Ecto neural progenitor cell (in vitro differentiated cells): ENCODE data around the gene CPA5.
A peak's percentile ranks its signal among the peaks of the same experiment; 100 is the strongest.

Source experiments
- DNase-seq: peaks from one replicate; pipeline ENCODE4 v3.0.0-alpha.2; 2018; ENCODE audit warnings: low spot score

Gene CPA5

DNA sequence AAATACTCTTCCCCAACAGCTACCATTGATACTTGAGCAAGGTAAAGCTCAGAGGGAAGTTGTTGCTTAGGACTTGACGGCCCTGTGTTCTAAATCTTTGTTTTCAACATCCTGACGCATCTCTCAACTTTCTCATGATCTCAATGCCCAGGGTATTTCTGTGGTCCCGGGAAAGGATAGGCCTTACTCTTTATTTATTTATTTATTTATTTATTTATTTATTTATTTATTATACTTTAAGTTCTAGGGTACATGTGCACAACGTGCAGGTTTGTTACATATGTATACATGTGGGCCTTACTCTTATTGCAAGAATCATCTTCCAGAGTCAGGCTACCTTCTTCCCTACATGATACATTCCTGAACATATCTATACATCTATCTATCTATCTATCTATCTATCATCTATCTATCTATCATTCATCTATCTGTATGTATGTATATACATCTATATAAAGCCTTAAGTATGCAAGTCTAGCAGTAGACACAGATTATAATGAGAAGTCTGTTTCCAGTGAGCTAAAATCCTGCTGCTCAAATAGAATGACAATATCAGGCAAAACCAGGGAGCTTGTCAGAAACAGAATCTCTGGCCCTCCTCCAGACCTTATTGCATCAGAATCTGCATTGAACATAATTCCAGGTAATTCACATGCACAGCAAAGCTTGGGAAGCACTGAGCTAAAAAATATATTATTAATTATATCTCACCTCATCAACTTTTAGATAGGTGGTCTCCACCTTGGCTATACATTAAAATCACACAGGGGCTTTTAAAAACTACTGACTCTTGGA is 12.2 kb upstream of the CPA5 start:
- no peak for DNase-seq

DNA sequence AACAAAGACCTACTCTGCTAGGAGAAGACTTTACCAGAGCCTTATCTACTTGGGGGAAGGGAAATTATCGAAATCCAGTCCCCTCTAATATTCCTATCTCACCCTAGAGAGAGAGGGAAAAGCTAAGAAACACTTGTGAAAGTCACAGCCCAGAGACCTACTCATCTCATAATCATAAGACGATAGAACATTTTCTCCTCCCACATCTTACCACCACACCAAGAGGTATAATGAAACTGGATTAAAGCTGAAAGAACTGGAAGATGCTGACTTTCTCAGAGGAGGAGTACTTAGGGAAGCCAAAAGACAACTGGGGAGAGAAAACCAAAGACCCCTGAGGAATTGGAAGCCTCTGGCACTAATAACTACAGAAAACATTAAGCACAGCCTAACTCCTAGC is 10.8 kb upstream of the CPA5 start:
- DNase-seq: no peak

DNA sequence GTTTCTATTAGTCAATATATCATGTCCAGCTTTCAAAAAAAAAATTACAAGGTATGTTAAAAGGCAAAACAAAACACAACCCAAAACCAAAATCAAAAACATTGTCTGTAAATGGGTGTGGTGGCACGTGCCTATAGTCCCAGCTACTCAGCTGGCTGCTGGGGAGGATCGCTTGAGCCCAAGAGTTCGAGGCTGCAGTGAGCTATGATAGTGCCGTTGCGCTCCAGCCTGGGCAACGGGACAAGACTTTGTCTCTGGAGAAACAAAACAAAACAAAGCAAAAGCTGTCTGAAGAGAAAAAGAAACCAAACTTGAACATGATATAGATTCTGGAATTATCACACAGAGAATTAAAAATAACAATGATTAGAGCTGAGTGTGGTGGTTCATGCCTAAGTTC is 10.3 kb upstream of the CPA5 start:
- DNase-seq: no peak

DNA sequence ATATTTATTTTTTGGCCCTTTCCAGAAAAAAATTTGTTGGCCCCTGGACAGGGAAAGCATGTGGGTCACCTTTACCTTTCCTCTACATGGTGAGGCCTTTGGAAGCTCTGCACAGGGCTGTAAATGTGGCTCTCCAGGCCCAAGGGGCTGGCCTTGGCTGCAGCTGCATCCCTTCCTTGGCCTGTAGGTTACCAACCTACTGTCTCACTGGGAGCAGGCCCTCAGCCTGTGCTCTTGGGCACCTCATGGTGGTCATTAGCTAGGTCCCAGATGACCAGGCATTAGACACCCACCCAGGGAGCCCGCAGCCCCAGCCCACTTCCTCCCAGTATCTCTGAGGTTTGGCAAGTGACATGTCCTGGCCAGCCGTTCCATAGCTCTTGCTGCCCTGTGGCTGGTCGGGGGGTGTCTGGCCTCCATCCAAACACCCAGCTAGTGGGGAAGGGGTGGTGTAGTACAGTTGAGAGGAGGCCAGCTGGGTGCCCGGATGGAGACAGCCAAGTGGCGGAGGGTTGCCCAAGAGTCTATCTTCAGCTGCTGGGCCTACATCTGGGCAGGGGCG is 7.1 kb upstream of the CPA5 start:
- no peak for DNase-seq

DNA sequence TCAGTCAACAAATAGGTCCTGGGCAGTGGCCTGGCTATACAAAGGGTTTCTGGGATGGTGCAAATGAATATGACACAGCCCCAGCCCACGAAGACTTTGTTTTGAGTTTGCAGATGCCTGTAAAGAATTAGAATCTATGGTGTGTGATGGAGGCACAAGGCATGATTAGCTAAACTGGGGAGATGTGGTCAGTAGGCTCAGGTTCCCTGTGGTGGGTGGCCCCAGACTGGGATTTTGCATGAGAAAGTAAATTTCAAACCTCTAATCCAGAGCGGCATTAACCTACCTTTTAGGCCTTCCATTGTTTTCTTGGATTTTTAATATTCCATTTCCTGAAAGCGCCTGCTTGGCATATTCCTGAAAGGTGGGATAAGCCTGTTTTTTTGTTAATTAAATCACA is 6.4 kb upstream of the CPA5 start:
- DNase-seq: no peak

DNA sequence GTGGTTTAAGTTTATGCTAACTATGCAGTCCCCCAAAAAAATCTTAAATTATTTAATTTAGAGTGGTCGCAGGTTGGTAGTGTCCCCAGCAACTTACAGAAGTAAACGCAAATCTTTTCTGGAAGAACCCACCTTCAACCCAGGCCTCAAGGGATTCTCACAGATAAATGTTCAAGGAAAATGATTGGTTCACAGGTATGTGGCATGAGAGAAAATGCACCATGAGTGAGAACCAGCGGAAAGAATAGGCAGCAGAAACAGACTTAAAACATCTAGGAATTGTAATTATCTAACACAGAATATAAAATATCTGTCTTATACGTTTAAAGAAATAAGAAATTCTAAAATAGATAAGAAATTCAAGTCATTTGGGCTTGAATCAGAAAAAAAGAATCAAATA is 2.7 kb upstream of the CPA5 start:
- no peak for DNase-seq

DNA sequence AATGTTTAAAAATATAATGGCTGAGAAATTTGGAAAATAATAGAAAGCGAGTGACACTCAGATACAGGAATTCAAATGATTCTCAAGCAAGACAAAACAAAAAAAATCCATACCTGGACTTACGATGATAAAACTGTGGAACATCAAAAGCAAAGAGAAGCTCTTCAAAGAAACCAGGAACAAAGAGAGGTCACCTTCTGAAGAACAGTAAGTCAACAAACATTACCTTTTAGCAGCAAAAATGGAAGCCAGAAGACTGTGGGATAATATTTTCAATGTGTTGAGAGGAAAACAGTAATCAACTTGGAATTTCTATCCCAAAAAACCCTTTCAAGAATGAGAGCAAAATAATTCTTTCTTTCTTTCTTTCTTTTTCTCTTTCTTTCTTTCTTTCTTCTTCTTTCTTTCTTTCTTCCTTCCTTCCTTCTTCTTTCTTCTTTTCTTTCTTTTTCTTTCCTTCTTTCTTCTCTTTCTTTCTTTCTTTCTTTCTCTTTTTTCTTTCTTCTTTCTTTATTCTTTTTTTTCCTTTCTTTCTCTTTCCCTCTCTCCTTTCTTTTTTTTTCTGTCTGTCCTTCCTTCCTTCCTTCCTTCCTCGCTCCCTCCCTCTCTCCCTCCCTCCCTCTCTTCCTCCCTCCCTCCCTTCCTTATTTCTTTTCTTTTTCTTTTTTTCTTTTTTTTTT is 1.8 kb upstream of the CPA5 start:
- DNase-seq: no peak

DNA sequence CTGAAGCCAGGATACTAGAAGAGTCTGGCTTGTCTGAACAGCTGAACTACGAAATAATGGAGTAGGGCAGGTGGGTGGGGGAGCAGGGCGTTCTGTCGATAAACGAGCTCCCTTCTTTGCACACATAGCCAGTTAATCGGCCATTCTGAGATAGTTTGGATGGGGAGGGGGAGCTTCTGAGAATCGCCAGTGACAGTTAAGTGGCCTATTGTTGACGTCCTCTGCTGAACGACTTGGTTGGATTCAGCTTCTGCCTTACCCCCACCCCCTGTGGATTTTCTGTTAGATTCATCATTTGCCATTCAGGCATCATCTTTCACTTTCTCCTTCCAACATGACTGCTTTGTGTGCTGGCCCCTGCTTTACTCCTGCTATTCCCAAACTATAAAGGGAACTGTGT is 520 bp downstream of the CPA5 start:
- no peak for DNase-seq

DNA sequence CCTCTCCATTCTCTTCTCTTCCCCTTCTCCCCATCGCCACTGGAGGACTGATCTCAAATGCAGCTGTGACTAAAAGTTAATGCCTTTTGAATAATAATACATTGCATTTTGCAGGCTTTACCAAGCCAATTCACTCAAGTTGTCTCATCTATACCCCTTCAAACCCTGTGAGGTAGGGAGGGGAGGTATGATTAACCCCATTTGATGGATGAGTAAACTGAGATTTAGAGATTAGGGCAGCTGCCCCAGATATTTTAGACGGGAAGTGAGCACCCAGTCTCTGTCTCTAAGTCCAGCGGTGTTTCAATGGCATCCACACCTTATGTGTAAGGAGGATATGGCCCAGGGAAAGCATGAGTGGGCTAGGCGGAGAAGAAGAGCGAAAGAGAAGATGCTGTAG is 1.1 kb downstream of the CPA5 start:
- DNase-seq: no peak

DNA sequence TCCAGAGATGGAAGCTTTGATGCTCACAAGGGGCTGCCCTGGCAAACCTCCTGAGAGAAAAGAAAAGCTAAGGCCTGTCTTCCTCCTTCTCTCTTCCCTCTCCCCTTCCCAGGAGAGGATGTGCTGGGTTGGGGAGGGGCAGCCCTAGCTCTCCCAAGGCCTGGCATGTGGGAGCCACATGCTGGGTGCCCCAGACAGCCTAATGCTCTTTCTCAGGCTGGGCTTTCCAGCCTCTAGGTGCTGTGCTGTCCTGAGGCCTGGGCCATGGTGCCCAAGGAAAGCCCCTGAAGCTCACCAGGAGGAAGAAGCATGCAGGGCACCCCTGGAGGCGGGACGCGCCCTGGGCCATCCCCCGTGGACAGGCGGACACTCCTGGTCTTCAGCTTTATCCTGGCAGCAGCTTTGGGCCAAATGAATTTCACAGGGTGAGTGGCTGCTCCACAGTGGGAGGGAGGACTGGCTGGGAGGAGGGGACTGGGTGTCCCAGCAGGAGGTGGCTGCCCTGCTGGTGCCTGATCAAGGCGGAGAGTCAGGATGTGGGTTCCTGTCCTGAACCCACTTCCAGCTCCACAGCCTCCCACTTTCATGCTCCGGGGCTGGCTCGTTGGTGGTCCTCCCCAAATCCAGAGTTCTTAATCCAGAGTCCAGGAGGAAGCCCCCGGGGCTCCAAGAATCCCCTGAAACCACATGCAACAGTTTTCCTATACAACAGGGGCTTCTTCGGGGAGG is 1.7 kb downstream of the CPA5 start:
- no peak for DNase-seq

DNA sequence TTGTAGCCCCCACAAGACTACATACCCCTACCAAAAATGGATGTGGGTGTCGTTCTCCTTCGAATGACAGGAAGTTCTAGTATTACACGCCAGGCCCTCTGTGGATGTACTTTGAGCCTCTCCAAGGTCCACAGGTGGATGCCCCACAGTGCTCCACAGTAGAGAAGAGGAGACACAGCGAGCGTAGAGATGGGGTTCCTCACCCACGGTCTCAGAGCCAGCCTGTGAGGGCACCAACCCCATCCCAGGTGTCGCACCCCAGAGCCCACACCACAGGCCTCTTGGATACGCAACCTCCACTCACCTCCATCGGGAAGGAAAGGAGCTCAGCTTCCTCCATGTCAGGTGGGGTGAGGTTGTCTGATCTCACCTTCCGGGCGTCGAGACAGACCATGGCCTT is 2.3 kb downstream of the CPA5 start:
- no peak for DNase-seq

DNA sequence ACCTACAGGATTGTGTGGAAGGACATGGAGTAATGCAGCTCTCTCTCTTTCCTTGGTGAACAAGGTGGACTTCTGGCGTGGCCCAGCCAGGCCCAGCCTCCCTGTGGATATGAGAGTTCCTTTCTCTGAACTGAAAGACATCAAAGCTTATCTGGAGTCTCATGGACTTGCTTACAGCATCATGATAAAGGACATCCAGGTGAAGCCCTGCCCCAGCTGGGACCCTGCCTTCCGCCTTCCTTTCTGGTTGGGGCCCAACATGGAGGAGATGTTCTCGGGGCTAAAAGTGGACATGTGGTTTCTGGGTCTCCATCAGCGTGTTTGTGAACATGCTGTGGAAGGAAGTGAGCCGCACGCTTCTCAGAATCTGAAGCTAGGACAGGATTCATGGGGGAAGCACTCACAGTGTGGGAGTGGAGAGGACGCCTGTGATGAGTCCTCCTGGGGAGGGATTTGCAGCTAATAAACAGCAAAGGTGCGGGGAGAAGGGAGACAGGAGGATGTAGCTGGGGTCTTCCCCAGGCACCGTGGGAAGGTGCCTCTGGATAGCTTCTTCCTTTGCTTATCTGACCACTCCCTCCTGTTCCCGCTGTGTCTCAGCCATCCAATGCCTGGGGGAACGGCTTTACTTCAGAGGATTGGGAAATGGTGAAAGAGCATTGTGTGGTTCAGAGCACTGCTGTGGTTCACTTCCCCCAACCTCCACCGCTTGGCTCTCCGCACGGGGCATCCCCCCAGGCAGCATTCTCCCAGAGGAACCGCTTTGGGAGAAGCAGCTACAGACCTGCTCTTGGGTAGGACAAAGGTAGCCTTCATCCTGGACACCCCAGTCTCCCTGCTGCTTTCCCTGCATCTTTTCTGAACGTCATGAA is 5.5 kb downstream of the CPA5 start:
- DNase-seq: peak; percentile 75

DNA sequence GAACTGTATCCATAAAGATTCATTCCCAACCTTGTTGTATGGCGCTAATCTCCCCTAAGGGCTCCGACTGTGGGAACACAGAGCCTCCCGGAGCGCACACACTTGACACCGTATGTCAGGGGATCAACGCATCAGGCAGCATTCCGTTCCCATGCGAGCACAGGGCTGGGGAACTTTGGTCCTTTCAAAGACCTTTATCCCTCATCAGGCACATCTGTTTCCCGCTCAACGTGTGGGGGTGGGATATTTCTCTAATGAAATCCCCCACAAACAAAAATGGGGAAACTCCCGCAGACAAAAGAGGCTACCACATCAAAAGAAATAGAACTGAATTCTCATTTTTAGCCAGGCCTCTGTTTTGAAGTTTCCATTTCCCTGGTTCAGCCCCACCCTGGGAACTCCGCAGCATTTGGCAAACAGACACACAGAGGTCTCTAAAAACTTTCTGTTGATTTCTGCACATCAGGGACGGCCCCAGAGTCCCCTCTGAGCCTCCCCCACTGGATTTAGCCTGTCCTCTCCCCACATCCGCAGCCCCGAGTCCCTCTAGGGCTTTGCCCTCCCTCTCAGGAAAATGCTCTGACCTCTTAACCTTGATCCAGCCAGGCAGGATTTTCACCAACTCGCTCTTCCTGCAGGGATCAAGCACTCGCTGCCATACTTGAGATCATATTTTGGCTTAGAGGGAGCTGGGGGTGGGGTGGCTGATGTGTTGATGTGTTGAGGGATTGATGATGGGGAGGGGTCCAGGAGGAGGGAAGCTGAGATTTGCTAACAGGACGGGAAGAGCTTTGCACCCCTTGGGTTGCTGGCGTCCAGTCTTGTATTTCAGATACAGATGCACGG is 6.6 kb downstream of the CPA5 start:
- DNase-seq: peak; percentile 69

DNA sequence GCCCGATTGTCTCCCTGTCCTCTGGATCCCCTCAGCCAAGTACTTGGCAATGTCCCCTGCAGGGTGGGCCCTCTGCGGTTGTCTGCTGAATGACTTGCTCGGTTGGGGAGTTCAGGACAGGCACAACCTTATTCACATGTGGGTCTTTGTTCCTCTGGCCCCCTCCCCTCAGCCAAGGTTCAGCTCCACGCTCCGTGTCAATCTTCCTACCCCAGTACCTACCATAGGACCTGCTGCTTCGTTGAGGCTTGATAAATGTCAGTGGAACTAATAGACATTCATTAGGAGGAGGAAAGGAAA is 7.1 kb downstream of the CPA5 start:
- DNase-seq: no peak

DNA sequence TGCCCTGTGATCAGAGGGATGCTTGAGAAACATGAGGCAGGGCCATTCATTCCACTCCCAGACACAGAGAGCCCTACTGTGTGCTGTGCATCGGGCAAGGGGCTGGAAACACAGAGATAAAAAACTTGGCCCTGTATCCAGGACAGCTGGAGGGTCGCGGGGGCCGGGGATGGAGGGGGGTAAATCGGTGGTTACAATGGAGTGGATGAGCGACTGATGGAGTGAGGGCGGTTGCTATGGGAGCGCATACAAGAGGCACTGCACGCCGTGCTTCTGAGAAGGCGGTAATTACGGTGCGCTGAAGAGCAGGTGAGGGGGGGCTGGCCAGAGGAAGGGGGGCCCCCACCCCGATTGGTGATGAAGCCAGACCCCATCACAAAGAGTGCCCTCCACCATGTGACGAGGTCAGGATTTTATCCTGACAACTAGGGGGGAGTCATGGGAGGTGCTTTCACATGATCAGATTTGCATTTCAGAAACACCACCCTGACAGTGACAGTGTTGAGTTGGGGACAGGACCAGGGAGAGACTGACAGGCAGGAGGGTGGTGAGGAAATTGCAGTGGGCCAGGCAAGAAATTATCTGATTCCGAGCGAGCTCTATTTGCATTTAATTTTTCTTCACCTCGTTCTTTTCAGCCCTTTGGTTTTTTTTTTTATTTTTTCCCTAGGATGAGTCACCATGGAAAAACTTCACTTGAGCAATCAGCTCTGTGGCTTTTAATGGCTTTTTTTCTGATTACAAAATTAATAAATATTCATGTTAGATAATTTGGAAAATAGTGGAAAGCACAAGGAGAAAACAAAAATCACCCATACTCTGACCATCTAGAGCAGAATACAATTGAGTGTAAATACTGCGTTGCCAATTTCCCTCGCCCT is 7.8 kb downstream of the CPA5 start:
- DNase-seq: peak; percentile 59

DNA sequence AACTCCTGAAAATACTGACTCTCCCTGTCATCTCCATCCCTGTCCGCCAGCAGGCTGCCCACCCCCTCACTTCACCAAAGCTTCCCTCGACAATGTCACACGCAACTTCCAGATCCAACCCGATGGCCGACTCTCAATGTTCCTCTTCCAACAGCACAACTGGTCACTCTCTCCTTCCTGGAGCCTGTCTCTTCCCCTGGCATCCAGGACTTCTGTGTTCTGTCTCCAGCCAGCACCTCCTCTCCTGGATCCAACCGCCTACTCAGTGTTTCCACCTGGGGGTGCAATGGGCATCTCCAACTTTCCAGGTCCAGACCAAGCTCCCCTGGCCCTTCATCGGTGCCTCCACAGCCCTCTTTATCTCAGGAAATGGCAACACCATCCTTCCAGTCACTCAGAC is 8.6 kb downstream of the CPA5 start:
- no peak for DNase-seq

DNA sequence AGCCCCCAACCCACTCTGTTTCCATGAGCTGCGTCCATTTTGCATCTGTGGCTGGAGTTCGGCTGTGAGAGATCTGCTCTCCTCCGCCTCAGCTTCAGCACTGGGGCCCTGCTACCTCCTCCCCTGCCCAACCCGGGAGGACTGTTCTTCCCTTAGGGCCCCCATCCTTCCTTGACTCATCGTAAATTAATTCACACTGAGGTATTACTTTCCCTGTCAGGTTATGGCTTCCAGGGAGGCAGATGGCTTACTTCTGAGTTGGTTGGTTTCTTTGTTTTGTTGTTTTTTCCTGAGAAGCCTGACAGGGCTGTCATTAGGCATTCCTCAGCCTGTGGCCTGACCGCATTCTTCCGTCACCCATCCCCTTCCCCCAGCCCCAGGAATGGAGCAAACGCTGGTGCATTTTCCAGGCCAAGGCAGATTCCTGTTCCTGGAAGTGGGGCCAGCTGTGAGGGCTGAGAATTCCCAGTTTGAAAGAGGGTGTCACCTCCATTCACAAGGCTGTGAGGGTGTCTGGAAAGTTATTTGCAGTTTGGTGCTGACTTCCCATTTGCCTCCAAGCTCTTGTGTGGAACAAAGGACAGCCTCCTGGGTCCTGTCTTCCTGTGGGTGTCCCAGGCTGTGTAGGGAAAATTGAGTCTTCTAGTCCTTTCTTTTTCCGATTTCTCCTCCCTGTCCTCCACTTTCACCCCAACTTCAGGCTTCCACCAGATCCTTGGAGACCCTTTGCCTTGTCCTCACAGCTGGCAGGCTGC is 11.7 kb downstream of the CPA5 start:
- peak; percentile 77 for DNase-seq

DNA sequence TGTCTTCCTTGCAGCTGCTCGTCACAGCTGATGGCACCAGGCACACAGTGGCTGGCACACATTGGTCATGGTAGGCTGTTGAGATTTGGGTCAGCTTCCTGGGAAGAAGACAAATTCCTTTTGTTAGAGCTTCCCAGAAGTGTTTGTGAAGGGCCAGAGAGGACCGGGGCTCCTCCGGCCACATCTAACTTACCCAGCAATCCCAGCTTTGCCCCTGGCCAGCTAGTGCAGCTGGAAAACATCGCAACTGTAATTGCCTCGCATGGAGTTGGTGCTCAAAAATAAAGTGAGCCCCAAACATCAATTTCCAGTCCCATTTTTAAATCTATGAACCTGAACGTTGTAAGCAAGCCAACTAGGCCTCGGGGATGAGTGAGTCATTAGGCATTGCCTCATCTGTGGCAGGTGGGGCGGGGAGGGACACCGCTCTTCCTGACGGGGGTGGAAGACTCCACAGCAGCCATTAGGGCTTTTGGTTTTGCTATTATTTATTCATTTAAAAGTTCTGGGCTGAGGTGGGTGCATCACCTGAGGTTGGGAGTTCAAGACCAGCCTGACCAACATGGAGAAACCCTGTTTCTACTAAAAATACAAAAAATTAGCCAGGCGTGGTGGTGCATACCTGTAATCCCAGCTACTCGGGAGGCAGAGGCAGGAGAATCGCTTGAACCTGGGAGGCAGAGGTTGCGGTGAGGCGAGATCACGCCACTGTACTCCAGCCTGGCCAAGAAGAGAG is 12.4 kb downstream of the CPA5 start:
- DNase-seq: no peak

DNA sequence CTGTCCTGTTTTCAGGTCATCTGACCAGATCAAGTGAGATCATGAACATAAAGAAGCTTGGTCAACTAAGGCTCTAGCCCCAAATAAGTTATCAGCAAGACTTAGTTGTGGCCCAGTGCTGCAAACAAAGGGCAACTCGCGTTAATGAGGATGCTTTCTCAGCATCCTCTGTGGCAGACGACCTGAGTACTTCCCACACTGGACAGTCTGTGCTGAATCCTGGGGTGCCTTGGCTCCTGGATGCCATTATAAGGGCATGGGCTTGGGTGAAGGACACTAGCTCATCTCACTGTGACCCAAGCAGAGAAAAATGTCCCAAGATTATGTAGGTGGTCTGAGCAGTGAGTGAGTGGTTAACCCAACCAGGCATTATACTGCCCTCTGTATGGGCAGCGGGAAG is 13.9 kb downstream of the CPA5 start:
- DNase-seq: no peak
